NOMO-1 treated with DMSO at 0.1 percent for 48 hours (cell line): ENCODE results near the gene NARF.
"Not testable (repeated sequence)": the region's sequence is repeated elsewhere in the genome, so short reads cannot be mapped to it uniquely, and the experiment has no call there.

Experiments used
- DNase-seq: peaks from one replicate; lab custom pipeline; 2025; ENCODE audit not compliant: unreplicated experiment; lab: John Stamatoyannopoulos, UW

The NARF gene

DNA sequence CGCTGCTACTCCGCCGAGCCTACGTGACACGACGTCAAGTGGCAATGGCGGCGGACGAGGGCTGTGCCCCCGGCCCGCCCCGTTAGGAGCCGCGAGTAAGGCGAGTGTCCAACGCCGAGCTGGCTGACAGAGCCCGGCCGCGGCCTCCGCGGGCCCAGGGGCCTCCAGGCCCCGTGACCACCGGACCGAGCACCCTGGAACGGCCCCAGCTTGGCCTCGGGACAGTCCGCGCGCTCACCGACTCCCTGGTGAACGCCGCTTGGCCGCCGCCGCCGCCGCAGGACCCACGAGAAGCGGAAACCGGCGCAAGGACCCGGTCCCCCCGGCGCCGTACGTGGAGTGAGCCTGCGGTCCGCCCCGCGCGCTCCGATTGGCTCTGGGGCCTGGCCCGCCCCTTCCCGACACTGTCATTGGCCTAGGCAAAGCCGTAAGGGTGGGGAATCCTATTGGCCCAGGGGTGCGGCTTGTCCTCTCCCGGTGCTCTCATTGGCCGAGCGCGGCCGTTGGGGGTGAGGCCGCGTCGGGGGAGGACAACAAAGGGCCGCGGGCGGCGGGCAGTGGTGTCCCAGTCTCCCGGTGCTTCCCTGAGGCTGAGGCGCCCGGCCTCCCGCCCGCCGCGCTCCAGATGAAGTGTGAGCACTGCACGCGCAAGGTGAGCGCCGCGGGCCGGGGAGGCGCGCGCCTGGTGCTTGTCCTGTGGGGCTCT is at the start of gene NARF:
Gene NARF (plus strand): TSS at position 563 of the 706 bp plus-strand sequence. CDS start 63 bp downstream, at position 626.
- DNase-seq = peak; percentile 97

DNA sequence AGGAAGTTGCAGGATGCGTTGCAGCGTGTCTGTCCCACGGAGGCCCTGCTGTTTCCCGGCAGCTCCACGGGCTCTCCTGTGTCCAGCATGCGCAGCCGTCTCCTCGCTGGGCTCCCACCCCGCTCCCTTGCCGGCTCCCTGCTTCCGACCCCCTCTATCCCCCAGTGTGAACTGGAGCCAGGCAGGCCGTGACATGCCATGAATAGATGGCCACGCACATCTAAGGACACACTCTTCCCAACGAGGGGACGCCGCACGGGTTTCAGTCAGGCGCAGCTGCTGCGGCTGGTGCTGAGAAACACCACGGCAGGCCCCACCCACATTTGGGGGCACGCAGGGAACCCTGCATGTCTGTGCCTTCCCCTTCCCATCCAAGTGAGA is 49.6 kb upstream of the NARF start:
- DNase-seq = no peak

DNA sequence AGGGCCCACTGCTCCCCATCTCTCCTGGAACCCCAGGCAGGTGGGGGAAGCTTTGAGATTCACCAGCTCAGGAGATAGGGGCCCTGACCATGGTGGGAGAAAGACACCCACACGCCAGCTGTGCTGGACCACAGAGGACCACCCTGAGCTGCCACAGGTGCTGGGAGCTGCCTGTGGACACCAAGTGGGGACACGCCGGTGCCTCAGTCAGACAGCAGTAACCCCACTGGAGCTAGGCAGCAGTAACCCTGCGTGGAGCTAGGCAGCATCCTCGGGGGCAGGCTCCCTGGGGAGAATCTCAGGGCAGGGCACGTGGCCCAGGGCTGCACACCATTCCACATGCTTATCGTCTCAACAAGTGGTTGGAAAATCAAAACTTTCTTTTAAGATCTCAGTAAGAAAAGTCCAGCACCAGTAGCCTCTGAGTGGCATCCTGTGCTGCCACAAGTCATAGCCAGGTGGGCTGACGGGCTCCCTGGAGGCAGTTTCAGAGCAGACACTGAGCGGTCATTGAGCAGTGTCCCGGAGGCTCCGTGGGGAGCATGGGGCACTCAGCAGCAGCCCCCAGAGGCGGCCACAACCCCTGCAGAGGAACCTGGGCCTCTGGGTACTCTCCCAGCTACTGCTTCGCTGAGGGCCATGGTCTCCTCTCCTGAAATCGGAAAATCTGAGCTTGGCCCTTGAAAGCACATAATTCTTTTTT is 48.4 kb upstream of the NARF start:
- no peak for DNase-seq

DNA sequence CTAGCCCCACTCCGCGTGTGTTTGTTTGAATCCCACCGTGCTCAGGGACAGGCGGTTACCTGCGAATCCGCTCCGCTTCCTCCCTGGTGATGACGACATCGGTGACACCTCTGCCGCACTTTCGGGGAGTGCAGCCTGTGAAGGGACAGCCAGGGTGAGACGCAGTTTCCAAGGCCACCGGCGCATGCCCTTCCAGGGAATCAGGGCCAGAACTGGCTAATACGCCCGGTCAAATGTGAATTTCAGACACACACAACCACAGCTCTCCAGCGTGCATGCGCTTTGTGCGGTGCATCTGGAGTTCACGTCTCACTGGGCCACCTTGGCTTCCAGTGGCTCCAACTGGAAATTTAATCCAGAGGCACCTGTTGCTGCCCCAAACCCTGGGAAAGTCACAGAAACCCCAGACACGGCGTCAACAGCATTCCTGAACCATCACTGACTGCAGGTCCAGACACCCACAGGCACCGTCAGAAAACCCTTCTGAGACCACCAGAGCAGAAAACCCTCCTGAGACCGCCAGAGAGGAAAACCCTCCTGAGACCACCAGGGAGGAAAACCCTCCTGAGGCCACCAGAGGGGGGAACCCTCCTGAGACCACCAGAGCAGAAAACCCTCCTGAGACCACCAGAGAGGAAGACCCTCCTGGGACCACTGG is 47.0 kb upstream of the NARF start:
- DNase-seq = no peak

DNA sequence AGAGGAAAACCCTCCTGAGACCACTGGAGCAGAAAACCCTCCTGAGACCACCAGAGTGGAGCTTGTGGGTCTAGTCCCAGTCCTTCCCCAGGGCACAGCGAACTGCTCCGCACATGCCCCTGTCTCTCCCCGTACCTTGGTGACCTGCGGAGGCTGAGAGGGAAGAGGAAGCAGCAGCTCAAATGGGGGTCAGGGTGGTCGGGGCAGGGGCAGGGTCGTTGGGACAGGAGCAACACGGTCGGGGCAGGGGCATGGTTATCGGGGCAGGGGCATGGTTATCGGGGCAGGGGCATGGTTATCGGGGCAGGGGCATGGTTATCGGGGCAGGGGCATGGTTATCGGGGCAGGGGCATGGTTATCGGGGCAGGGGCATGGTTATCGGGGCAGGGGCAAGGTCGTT is 46.5 kb upstream of the NARF start:
- not testable (repeated sequence) for DNase-seq

DNA sequence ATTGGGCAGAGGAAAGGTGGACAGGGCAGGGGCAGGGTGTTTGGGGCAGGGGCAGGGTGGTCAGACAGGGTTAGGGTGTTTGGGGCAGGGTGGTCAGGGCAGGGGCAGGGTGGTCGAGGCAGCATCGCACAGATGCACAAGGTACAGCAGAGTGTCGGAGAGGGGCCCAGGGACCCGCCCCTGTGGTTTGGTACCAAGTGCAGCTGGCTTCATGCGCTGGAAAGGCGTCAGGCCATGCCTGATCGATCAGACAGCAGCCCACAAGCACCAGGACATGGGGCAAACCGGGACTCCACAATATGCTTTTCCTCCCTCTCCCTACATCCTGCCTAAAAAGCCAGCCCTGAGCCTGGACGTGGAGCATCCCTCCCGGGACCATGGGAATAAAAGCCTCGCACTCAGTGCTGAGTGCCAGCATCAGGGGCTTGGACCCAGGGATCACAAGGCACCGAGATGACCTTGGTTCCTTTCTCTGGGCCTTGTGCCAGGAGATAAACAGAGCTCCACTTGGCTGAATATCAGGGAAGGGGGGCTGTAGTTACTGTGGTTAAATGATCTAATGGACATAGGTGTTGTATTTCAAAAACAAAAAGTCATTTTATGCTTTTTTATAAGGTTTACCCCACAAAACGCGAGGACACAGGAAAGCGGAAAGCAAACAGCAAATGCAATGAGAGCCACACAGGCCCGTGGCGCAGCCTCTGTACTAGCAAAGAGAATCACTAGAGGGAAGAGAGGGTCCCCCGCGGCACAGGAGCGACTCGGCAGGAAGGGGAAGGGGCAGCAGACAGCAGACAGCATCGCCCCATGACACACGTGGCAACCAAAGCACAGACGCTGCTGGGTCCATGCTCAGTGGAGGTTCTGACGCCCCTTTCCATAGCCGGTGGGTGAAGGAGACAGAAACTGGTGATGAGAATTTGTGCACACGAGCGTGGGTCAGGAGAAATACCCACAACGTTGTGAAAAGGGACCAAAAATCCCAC is 45.7 kb upstream of the NARF start:
- DNase-seq = no peak

DNA sequence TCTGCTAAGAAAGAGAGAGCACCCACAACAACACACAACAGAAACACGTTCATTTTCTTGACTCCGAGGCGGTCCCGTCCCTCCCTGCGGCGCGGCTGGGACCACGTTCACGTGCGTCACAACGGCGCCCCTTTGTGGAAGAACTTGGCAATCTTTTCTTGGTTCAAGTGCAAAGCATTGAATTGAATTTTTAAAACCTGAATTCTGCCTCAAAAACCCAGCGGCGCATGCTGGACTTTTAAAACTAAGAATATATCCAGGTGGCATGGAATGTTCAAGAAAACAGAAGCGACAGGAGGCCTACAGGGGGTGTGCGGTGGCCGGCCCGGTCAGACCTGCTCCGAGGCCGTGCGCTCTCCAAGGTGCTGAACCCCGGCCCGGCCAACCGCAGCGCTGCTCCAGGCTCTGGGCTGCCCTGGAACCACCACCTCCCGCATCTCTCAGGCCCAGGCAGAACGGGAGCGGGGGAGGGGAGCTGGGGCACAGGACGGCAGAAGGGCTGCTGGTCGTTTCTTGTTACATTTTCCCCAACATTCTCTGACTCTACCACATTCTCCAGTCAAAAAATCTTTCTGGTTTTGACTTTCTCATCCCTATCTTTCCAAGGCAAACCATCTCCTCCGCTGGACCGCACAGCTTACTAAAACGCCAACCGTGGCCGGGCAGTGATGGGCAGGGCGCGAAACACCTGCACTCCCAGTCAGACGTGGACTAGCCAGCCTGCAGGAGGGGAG is 43.8 kb upstream of the NARF start:
- peak; percentile 53 for DNase-seq

DNA sequence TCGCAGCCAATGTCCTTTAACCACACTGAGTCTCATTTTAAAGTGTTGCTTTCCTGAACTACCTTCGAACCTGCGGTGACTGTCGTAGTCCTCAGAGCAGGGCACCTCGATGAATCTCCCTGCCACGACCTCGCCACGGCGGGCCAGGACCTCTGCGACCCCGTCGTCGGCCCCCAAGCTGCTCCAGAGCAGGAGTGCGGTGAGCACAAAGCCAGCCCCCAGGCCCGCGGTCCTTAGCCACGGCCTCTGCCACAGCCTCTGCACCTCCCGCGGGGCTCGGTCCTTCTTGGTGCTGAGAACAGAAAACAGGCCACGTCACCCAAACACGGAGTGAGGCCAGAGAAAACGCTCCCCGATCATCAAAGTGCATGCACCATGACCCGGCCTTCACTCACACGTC is 43.2 kb upstream of the NARF start:
- DNase-seq = no peak

DNA sequence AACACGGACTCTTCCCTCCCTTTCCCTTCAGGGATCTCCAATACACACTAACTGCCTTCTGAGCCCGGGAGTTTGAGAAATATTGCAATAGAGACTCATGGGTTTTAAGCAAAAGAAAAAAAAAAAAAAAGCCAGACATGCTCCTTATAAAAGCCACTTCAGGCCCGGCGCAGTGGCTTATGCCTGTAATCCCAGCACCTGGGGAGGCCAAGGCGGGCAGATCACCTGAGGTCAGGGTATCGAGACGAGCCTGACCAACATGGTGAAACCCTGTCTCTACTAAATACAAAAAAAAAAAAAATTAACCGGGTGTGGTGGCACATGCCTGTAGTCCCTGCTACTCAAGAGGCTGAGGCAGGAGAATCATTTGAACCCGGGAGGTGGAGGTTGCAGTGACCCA is 42.8 kb upstream of the NARF start:
- DNase-seq = no peak

DNA sequence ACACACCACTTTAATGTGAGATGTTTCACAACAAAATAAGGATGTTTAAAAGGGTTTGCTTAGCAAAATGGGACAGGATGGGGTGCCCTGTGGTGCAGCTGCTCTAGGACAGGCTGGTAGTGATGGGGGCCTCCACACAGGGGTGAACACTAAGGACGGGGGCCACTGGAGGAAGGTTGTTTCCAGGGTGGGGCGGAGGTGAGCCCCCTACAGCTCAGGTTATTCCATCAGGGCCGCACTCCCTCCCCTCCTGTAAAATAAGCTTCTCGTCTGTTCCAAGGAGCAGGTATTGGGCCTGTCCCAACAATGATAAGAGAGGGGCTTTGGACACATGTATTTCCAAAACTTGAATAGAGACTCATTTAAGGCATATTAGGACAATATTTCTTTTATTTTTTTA is 42.3 kb upstream of the NARF start:
- DNase-seq = no peak

DNA sequence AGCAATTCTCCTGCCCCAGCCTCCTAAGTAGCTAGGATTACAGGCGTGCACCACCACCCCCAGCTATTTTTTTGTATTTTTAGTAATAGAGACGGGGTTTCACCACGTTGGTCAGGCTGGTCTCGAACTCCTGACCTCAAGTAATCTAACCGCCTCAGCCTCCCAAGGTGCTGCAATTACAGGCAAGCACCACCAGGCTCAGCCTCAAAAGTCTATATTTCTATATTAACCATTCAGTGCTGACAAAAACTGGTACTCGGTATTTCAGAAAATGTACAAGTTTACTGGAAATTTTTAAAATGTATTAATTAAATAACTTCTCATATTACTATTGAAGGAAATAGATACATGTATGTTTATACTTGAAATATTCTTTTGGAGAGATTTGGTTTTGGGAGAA is 41.8 kb upstream of the NARF start:
- no peak for DNase-seq

DNA sequence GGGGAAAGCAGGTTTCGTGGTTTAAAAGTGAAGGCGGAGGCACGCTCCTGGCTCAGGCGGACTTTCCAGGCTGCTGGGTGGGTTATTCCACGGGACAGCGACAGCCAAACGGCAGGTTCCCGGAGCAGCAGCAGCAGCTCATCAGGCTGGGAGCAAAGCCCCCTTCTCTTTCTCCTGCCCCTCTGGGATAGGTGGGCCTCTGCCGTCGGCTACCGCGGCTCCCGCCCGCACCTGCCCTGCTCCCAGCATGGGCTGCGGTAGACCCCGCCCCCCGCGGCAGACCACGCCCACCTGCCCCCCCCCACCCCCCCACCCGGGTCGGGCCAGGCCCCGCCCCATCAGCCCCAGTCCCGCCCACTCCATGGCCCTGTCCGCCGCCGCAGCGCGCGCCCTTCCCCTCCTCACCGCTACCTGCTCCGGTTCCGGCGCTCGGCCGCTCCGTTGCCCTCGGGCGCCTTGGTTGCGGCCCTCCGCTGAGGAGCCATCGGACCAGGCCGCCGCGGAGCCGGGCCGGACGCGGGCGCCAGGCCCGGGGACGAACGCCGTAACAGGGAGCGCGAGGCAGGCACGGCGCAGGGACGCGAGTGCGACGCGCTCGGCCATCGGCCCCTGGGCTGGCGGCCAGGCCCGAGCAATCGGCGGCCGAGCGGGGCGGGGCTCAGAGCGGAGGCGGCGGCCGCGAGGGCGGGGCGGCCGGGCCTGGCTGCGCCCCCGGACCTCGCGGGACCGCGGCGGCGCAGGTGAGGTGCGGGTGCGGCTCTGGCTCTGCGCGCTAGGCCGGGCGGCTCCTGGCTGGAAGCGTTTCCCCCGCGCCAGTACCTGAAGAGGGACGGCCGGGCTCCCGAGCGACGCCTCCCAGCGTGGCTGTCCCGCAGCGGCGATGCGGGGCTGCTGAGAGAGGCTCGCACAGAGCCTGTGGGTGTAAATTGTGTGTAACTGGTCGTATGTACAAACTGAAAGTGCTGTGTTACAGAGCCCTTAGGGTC is 40.2 kb upstream of the NARF start, which contains the start of the genes HEXD and OGFOD3:
Gene HEXD (plus strand): TSS at position 347 of the 986 bp plus-strand sequence. CDS start 1,453 bp downstream, outside the sequence.
Gene OGFOD3 (minus strand): TSS at position 586 of the 986 bp plus-strand sequence. CDS start 101 bp downstream, at position 485.
- DNase-seq = peak; percentile 78

DNA sequence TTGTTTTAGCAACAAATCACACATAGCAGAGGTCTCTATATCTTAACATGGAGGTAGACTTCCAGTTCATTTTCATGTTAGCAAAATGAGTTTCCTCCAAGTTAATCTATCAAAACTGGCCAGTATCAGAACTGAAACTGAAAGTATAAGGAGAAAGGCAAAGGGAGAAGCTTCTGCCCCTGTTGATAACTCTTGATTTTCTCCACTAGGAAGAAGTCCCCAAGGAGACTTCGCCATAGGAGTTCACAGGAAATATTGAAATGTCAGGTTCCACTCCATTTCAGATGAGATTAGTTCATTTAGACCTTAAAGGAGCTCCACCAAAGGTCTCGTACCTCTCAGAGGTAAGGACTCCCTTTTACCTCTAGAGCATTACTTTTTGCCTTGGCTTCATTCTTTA is 39.0 kb upstream of the NARF start:
- peak; percentile 46 for DNase-seq

DNA sequence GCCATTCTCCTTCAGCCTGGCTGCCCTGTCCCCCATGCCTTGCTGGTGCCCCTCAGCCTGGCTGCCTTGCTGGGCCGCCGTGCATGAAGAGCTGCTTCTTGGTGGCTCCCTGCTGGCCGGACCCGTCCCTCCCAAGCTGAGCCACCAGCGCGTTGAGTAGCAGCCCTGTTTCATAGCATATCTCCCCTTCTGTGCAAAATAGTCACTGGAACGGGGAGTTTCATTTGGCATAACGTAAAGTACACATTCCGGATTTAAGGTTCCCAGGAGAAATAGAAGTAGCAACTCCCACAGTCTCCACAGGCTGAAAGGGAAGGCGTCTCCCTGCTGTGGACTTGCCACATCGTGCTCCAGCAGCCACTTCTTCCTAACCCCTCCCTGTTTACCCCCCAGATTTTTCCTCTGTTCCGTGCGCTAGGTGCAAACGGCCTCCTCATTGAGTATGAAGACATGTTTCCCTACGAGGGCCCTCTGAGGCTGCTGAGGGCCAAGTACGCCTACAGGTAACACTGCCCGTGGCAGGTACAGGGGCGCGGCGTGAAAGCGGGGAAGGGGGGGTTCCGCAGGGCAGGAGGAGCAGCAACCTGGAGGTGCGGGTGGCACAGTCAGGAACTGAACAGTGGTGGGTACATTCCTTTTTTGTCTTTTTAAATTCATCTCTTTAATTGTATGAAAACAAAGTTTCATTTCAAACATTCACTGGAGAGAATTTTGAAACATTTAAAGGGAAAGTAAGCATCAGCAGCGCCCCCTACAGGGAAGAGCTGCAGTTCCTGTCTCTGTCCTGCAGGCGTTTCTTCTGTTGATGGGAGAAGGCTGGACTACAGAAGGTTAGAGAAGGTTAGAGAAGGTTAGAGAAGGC is 34.3 kb upstream of the NARF start:
- DNase-seq = peak; percentile 41

DNA sequence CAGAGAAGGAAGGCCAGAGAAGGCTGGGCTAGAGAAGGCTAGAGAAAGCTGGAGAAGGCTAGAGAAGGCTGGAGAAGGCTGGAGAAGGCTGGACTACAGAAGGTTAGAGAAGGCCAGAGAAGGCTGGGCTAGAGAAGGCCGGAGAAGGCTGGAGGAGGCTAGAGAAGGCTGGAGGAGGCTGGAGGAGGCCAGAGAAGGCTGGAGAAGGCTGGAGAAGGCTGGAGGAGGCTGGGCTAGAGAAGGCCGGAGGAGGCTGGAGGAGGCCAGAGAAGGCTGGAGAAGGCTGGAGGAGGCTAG is 33.7 kb upstream of the NARF start:
- DNase-seq = no peak

DNA sequence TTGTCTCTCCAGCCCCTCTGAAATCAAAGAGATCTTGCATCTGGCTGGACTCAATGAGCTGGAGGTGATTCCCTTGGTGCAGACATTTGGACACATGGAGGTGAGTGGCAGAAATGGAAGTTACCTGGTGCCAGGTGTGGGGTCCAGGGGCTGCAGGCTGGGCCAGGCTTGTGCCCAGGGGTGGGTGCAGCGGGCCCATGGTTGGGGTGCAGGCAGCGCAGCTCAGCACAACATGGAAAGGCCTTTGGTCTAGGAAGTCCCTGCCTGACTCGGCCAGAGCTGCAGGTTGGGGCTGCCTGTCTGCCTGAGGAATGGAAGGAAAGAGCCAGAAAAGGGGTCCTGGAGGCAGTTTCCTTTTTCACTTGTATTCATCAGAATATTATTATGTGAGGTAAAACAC is 30.0 kb upstream of the NARF start:
- DNase-seq = no peak

DNA sequence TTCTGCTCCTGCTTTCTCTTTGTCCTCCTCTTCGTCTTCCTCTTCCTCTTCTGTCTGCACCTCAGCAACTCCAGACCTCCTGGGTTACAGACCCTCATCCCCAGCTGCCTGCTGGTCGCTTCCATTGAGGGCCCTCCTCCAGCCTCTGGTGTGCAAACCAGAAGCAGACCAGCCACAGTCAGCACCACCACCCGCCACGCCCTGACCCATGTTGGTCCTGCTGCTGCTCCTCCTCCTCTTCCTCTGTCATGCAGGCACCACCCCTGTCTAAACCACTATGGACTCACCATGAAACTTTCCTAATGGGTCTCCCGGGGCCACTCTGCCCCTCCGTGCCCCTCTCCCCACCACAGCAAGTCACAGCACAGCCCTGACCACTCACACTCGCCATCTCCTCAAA is 28.7 kb upstream of the NARF start:
- DNase-seq = no peak

DNA sequence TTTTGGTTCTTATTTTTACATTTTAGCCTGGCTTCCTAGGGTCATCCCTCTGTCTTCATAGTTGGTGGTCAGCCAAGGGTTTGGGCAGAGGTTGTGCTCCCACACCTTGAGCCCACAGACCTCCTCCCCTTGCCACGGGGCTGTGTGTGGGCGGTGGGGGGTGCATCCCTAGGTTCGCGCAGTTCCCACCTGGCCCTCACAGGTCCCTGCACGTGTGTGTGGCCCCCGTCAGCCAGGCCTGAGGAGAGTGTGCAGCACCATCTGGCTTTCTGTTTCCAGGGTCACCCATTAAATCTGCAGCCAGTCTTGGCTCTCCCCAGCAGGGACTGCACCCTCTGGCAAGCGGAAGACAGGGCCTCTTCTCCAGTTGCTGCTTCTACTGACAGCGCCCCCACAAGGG is 26.5 kb upstream of the NARF start:
- DNase-seq = no peak
